ENCODE results near the gene PACSIN1.

PACSIN1 gene

DNA sequence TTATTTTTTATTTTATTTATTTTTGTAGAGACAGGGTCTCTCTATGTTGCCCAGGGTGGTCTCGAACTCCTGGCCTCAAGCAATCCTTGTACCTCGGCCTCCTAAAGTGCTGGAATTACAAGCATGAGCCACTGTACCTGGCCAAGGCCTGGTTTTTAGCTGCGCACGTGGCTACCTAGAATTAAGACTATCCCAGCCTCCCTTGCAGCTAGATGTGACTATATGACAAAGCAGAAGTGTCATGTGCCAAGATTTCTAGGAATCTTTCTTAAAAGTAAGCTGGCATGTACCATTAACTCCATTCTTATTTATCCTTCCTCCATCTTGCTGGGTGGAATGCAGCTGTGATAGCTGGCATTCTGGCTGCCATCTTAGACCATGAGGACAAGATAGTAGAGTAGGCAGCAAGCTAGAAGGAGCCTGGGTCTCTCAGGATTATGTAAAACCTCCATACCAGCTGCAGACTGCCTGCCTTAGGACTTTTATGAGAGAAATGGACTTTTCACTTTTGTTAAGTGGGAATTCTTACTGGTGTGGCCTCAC is 92.4 kb downstream of the PACSIN1 start:
- no peak for FAIRE-seq
- DNase-seq (ENCODE audit: insufficient read length, low spot score) = no peak

DNA sequence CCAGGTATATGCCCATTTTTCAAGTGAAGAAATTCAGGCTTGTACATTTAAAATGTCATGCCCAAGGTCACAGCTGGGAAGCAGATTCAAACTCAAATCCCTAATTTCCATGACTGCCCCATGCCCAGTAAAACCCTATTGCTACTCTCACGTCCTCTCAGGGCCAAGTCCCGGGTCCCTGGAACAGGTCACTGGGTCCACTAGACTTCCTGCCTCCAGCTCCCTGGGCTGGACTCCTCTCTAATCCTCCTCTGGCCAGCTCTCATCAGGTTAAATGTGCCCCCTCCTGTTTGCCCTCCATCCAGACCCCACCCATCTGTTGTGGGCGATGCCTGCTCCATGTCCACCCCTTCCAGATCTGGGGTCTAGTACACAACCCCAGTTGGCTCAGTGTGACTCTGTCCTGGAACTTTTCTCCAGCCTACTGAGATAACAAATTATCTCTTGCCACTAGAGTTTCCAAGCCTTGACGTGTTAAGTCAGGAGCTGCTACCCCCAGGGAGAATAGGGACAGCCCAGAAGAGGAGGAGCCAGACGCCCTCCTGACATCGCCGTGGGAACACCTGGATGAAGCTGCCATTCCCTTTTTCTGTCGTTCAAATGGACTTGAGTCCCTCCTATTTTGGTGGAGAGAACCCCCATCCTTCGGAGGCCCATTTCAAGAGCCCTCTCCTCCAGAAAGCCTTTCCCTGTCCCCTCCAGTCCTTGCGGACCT is 93.9 kb downstream of the PACSIN1 start:
- FAIRE-seq (no peak), DNase-seq (ENCODE audit: insufficient read length, low spot score) (no peak)

DNA sequence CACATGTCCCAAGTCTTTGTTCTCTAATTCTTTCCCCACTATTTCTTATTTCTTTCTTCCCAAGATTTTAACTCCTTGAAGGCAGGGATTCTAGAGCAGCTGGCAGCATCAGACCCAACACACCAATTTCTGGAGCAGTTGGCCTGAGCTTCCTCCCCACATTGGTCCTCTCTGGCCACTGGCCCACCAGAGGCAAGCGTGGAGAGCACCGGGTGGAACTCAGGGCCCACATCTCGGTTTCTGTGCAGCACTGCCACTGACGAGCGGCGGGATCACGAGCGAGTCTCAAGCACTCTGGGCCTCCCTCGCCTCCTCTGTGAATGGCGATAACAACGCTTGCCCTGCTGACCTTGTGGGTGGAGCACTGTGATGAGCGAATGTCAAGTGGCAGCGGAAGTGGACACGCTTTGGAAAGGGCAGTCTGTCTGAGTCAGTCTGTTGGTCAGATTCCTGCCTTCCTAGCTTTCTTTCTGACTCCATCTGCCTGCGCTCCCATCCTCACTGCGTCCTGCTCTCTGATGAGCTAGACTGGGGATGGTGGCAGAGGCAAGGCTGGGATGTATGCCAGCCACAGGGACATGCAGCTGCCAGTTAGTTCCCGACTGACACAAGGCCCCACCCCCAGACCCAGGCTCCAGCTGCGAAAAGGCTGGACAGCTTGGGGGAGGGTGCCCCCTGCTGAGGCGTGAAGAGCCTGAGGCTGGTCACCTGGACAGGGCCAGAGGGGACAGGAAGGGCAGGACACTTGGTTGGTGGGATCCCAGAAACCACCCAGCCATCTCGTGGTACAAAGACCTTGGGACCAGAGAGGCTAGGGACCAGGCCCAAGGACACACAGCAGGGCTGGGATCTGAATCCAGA is 94.7 kb downstream of the PACSIN1 start:
- FAIRE-seq = no peak
- DNase-seq (ENCODE audit: insufficient read length, low spot score) = no peak

DNA sequence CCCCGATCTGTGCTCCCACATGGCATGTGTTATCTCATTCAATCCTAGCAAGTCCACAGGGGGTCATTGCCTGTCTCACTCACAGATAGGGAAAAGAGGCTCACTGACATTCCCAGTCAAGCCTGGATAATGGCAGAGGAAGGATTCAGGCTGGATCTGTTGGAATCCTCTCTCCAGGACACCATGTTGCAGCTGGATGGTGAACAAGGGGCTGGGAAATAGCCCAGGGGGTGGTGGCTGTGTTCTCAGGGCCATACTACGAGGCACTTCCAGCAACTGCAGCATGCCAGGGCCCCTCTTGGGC is 95.3 kb downstream of the PACSIN1 start:
- FAIRE-seq = no peak
- no peak for DNase-seq (ENCODE audit: insufficient read length, low spot score)

DNA sequence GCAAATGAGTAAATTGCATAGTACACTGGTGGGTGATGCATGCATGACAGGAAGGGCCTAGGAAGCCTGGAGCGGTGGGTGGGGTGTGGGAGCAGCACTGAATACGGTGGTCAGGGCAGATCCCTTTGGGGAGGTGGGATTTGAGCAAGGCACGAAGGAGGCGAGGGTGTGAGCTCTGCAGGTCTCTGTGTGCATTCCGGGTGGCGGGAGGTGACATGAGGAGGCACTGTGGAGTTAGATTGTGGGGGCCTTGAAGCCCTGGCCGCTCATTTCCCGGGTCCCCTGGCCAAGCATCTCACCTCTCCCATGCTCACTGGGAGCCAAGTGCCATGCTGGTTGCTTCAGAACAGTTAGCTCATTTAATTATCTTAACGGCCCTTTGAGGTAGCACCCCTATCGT is 96.5 kb downstream of the PACSIN1 start:
- FAIRE-seq = no peak

DNA sequence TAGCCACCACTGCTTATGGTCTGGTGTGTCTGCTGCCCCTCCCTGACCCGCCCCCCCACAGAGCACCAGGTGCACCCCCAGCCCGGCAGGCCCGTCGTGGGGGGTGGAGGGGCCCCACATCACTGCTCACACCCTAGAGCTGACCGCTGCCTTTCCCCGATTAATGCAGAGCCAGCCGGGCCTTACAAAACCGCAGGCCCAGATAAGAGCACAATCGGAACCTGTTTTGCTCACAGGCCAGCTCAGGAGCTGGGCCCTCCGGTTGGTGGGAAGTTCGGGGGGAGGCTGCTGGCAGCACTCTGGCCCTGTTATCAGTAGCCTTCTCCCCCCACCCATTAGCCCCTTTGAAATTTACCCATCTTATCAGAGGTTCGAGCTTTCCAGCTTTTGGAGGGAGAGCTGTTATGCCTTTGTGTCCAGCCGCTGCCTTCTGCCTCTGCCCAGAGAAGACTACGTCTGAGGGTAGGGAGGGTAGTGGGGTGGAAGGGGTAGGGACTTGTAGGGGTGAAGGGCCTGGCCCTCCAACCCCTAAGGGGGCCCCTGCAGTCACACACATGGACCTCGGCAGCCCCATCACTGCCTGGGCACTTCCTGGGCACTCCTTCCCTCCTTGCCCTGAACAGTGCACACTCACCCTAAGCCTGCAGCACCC is 97.1 kb downstream of the PACSIN1 start:
- FAIRE-seq = no peak

More for the DNA sequence above, 96.5 kb downstream of the PACSIN1 start:
- no peak for DNase-seq (ENCODE audit: insufficient read length, low spot score)

DNA sequence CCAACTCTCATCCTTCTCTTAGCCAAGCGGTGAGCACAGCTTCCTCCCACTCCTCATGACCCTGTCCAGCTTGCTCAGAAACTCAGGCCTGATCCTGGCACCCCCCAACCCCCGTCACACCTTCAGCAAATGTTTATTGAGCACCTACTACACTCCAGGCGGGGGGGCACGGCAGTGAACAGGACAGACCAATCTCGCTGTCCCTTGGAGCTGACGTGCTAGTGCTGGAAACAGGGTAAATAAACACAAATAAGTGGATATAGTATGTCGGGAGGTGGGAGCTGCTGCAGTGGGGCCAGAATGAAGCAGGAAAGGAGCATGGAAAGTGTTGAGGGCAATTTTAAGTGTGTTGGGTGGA is 97.6 kb downstream of the PACSIN1 start:
- FAIRE-seq = no peak

More for the DNA sequence above, 97.1 kb downstream of the PACSIN1 start:
- no peak for DNase-seq (ENCODE audit: insufficient read length, low spot score)

DNA sequence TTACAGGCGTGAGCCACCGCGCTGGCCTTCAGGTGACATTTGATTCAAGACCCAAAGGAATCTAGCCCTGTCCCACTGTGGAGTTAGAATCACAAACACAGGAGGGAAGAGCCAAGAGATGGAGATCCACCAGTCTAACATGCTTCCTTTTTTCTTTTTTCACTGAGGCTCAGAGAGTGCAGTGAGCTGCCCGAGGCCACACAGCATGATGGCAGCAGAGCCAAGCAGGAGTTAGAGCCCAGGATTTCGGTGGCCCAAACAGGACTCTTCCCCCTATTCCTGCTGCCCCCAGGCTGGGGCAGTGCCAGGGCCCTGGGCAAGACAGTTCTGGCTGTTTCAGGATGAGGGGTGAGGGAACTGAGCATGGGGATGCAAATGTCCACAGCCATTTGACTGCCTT is 98.3 kb downstream of the PACSIN1 start:
- FAIRE-seq (no peak), DNase-seq (ENCODE audit: insufficient read length, low spot score) (no peak)

More for the DNA sequence above, 97.6 kb downstream of the PACSIN1 start:
- DNase-seq (ENCODE audit: insufficient read length, low spot score) = no peak

DNA sequence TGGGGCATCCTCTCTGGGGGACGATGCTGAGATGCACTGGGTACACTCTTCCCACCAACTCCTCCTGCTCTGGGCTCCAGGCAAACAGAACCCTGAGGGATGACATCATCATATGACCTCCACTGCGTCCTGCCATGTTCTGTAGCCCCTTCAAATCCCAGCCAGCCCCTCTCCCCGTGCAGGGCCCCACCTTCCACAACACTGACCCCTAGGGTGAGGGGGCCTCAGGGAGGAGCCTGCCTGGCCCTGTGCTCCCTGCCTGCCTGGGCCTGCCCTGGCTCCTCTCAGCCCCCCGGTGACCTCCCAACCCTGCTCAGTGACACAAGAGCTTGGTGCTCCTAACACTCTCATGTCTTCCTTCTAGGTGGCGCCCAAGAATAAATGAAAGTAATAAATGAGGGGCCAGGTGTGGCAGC is 99.9 kb downstream of the PACSIN1 start:
- FAIRE-seq = no peak
- no peak for DNase-seq (ENCODE audit: insufficient read length, low spot score)

DNA sequence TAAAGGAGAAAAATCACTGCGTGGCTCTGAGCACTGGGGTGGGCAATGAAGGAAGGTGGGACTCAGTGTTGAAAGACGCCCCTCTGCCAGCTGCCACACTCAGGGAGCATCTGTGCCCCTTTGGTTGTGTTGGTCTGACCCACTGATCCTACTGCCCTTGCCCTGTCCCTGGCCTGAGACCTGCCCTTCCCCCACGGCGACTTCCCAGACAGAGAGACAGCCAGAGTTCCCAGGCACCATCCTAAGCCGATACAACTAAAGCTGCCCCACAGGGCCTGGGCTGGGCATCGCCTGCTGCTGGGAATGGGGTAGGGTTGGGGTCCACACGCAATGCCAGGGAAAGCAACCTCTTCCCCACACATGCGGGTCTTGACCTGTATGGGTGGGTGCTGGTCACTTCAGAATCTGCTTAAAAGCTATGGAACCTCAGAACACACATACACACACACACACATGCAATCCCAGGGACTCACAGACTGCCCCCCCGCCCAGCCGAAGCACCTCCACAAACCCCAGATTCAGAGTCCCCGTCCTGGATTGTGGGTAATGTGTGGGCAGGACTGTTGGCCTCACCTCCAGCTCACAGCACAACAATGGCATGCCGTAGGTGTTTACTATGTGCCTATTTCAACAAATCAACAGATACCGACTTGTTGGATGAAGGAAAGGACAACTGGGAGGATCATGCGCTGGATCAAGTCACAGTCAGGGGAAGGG is 101.1 kb downstream of the PACSIN1 start:
- no peak for DNase-seq (ENCODE audit: insufficient read length, low spot score)
- no peak for FAIRE-seq

DNA sequence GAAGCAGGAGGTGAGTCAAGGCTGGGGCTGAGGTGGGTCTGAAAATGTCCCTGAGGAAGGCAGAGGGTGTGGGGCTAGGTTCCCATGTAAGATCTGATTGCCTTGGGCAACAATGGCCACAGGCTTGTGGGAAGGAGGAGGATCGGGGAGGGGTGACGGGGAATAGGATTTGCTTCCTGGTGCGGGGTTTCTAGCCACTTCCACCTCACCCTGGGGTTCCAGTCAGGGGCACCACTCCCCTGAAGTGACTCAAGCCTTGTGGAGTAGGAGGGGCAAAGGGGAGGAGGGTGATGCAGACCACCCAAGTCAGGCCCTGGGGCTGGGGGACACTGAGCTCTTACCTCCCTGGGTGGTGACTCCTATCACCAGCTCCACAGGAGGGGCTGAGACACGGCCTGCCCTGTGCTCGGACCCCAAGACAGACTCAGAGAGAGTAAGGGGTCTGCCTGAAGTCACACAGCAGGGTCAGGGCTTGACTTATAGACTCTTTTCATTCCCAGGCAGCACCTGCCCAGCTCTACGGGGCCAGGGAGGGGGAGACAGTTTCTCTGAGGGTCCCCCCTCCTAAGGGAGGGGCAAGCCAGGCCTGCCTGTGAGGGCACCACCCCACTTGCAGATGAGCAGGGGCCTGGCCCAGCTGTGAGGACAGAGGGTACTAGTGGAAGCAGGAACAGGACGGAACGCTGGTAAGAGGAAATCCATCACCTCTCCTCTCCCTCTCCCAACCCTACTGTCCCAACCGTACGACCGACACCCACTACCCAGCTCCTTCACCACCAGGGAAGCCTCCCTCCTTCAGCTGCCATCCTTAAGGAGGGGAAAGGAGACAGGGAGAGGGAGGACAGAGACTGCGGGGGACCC is 102.7 kb downstream of the PACSIN1 start:
- DNase-seq (ENCODE audit: insufficient read length, low spot score) = no peak
- FAIRE-seq = no peak

DNA sequence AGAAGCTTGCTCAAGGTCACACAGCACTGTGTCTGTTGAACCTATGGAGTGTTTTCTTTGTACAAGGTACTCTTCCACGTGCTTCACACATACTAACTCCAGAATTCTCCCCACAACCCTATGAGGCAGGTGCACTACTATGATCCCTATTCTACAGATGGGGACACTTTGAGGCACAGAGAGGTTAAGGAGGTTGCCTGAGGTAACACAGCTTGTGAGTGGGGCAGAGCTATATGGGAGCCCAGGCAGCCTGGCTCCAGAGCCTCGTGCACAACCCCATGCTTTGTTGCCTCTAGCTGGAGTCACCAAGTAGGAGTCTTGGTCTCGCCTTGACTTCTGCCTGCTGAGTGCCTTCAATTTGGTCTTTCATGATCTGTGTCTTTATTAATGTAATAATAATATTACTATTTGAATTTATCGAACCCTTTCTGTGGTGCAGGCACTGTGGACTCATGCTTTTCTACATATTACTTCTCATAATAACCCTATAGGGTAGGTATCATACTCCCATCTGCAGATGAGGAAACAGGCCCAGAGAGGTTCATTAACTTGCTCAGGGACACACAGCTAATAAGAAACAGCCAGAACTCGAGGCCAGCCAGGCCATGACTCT is 103.6 kb downstream of the PACSIN1 start:
- FAIRE-seq (no peak), DNase-seq (ENCODE audit: insufficient read length, low spot score) (no peak)

DNA sequence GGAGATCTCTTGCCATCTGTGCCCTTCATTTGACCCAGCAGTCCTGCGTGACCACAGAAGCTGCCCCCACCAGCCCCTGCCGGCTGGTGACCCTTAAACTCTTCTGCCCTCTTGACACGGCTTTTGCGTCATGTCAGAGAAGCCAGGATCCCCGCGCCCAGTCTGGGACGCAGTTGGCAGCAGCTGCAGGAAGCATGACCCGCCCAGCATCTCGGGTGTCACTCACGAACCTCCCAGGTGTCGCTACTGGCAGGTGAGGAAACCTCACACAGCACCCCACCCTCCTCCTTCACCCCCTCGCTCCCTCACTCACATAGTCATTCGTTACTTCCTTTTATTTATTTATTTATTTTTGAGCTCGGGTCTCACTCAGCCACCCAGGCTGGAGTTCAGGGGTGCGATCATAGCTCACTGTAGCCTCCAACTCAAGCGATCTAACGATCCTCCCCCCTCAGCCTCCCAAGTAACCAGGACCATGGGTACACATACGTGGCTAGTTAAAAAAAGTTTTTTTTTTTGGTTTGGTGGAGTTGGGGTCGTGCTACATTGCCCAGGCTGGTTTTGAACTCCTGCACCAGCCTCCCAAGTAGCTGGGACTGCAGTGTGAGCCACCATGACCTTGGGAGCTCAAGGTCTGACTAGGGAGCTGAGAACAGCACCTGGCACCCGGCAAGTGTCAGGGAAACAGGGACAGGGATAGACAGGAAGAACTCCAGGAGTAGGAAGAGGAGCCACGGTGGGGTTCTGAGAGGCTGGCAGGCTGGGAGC is 104.4 kb downstream of the PACSIN1 start:
- DNase-seq (ENCODE audit: insufficient read length, low spot score) (no peak), FAIRE-seq (no peak)

DNA sequence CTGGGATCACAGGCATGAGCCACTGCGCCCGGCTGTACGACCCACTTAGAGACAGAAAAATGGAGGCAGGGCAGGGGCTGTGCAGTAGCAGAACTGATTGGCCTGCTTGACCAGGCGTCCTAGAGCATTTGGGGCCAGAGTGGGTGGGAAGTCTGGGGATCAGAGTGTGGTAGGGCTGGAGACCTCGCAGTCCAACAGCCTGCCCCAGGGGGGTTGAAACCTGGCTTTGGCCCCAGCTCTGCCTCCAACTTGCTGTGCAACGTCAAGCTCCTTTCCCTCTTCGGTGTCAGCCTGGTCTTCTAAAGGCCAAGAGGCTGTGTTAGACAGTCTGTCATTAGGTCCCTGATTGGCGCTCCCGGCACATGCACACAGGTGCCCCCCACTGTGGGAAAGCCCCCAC is 105.5 kb downstream of the PACSIN1 start:
- DNase-seq (ENCODE audit: insufficient read length, low spot score) = no peak
- no peak for FAIRE-seq

DNA sequence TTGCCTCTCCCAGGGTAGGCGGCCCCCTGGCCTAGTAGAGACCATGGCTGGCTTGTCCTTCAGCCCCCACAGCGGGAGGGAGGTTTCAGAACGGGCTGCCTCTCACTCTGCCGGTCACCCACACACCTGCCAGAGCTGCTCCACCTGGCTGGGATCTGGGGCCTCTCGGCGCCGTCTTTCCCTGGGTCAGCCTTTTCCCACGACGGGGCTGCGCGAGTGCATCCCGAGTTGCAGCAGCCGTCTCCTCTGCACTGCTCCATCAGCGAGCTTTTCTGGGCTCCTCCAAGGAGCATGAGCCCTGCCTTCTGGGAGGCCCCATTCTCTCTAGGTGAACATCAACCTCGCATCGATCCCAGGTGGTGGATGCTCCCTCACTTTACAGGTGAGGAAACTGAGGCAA is 106.1 kb downstream of the PACSIN1 start:
- DNase-seq (ENCODE audit: insufficient read length, low spot score) (no peak), FAIRE-seq (no peak)

DNA sequence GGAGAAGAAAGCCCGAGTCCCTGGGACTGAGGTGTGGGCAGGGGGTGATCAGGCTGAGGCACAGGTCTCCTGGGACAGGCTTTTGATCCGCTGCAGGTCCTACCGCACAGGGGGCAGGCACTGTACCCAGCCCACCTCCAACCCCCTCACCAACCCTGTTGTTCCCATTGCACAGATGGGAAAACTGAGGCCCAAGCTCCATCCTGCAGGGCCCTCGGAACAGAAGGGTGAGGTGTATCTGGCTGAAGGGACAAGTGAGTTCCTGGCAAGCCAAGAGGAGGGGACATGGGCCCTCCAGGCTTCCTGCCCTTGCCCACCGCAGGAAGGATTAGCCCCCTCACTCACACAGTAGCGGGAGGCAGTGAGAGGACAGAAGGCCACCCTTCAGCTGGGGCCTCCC is 106.7 kb downstream of the PACSIN1 start:
- DNase-seq (ENCODE audit: insufficient read length, low spot score) (no peak), FAIRE-seq (no peak)

DNA sequence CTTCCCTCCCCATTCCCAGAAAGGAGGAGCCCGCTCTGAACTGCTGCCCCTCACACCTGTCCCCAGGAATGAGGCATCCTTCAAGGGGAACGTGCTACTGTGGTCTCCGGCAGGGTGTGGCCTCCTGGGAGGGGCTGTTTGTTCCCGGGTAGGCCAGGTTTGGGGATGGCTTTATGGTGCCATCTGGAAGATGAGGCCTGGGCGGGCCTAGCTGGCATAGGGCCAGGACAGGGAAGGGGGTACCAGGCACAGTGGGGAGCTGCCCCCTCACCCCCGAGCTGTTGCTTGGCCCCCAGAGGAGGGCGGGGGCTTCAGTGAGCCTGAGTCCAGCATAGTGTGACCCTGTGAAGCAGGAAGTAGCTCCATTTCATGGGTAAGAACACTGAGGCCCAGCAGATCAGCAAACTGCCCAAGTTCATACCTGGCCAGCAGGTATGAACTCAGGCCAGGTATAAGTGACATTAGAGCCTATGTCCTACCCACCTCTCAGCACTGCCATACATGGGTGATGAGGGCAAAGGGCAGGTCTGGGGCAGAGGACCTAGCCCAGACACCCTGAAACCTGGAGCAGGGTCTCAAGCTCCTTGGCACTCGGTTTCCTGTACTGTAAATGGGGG is 107.8 kb downstream of the PACSIN1 start:
- FAIRE-seq (no peak), DNase-seq (ENCODE audit: insufficient read length, low spot score) (no peak)

DNA sequence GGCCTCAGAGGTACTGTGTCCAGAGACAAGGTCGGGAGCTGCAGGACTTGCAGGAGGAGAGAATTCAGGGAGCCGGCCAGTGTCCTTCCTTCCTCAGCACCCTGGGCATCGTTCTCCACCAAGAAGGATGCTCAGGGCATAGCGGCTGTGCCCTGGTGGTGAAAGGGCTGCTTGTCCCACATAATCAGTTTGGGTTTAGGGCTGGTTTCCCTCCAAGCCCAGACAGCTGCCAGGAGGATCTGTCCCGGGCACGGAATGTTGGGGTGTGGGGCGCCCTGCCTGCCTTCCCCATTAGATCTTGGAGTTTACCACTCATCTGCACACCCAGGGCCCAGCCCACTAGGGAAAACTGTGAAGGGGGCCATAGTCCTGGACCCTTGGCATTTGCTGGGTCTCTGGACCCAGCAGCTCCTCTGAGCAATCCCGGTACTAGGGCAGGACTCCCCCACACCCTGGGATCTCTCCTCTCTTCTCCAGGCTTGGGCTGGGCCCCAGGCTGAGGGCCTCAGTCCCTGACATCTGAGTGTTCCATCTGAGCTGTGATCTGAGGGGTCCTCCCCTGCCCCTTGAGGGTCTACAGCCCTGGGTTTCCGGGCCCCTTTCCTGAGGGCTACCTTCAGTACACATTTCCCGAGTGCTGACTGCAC is 108.9 kb downstream of the PACSIN1 start:
- FAIRE-seq (no peak), DNase-seq (ENCODE audit: insufficient read length, low spot score) (no peak)
